Brain microvascular endothelial cell (primary cell): ENCODE data around the gene AGPAT2.

Source experiments
- DNase-seq: peaks from one replicate; pipeline ENCODE4 v3.0.0-alpha.2; 2020
- H3K27ac ChIP-seq: fragments of 250-450 bp; sonication (Bioruptor Pico); 2 replicates; pipeline ENCODE4 v1.5.1; 2020; ENCODE audit warnings: mild to moderate bottlenecking, moderate library complexity
- H3K27me3 ChIP-seq: fragments of 250-450 bp; sonication (Bioruptor Pico); replicated peaks from 2 replicates; pipeline ENCODE4 v1.5.1; 2020; ENCODE audit warnings: mild to moderate bottlenecking
- H3K36me3 ChIP-seq: fragments of 250-450 bp; sonication (Bioruptor Pico); replicated peaks from 2 replicates; pipeline ENCODE4 v1.5.1; 2020; ENCODE audit warnings: mild to moderate bottlenecking
- H3K4me3 ChIP-seq: 2 replicates; pipeline ENCODE4 v1.5.1; 2011; ENCODE audit warnings: low read depth, mild to moderate bottlenecking, control low read depth, low read length, moderate library complexity
- in situ Hi-C: cut with HindIII; loops from 2 replicates; pipeline ENCODE4 v1.10.0; 2017; ENCODE audit warnings: low sequenced_read_pairs, low pct_ligation_motif_present
- TF ChIP-seq, protein P1 (sequence below): IDR thresholded peaks from 2 replicates; pipeline ENCODE4 v1.5.1; 2011; ENCODE audit warnings: low read depth, mild to moderate bottlenecking, moderate library complexity, low read length, control low read depth, inconsistent platforms; ENCODE audit errors: missing control alignments

The AGPAT2 gene

DNA sequence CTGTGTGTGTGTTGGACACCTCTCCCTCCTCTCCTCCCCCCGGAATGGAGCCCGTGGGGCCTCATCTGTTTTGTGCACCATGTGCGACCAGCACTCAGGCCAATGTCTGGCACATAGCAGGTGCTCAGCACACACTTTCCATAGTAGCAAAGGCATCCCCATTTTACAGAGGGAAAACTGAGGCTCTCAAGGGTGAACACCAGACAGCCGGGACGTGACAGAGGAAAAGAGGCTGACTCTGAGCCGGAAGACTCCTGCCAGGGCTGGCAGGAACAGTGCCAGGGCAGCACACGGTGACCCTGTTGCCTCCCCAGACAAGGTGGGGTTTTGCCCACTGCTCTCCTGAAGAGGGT is 1.8 kb upstream of the AGPAT2 start:
- H3K36me3 ChIP-seq: no peaks in the 10 kb centered on the region
- no peak overlapping the region for H3K27ac ChIP-seq
- TF ChIP-seq, protein P1, sequence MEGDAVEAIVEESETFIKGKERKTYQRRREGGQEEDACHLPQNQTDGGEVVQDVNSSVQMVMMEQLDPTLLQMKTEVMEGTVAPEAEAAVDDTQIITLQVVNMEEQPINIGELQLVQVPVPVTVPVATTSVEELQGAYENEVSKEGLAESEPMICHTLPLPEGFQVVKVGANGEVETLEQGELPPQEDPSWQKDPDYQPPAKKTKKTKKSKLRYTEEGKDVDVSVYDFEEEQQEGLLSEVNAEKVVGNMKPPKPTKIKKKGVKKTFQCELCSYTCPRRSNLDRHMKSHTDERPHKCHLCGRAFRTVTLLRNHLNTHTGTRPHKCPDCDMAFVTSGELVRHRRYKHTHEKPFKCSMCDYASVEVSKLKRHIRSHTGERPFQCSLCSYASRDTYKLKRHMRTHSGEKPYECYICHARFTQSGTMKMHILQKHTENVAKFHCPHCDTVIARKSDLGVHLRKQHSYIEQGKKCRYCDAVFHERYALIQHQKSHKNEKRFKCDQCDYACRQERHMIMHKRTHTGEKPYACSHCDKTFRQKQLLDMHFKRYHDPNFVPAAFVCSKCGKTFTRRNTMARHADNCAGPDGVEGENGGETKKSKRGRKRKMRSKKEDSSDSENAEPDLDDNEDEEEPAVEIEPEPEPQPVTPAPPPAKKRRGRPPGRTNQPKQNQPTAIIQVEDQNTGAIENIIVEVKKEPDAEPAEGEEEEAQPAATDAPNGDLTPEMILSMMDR: no peak
- DNase-seq: no peak
- no peak overlapping the region for H3K4me3 ChIP-seq
- in situ Hi-C loops: no loop called here
- H3K27me3 ChIP-seq: no peaks in the 10 kb centered on the region

DNA sequence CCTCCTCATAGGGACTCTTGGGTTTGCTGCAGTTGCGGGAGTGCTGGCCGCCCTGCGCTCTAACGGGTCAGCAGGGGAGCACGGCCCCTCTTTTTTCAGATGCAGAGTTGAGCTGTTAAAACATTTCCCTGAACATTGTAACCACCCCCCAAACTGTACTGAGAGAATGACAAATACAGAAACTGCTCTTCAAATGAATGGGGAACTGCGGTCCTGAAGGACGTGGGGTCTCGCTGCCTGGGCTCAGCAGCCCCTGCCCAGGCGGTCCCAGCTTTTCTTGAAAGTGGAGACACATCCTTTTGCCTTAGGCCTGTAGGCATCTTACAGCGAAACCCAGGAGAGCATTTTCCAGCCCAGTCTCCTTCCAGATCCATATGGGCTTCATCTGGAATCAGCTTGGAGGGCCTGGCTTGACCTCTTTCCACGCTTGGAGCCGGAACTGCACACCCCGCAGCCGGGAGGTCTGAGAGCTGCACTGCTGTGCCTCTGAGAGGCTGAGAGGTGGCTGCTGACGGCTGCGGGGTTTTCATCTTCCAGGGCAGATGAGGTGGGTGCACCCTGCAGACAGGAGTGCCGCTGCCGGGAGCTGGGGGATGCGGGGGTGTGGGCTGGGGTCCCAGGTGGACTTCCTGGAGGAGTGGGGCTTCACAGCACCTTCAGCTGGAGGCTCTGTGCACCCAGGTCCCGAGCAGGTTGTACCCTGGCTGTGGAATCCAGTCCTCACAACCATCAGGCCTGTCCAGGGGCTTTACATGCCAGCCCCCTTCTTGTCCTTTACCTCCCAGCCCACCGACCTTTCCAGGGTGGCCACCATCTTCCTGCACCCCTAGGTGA is 1.2 kb upstream of the AGPAT2 start:
- DNase-seq: no peak
- no peaks in the 10 kb centered on the region for H3K36me3 ChIP-seq
- in situ Hi-C loops: no loop called here
- TF ChIP-seq, protein P1: no peak
- H3K4me3 ChIP-seq: no peak overlapping the region
- H3K27ac ChIP-seq: no peak overlapping the region
- no peaks in the 10 kb centered on the region for H3K27me3 ChIP-seq

DNA sequence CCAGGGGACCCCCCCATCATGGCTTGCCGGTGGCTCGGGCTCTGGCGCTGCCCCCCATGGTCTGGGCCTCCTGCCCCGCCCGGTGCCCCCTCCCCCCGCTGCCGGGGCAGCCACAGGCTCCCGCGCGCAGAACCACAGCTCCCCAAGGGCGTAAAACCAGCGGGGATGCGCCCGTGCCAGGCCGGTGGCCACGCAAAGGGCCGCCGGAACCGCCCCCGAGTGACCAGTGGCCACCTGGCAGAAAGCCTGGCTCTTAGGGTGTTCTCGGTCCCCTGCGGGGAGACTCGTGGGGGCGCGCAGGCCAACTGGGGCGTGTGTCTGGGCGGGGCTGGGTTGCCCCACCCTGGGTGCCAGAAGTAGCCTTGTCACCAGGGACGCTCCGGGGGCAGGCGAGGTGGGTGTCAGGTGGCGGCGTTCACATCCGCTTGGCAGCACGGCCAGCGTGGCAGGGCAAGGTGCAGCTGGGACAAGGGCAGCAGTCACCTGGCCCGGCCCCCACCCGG is 515 bp upstream of the AGPAT2 start:
- H3K27ac ChIP-seq: no peak overlapping the region
- no peak for DNase-seq
- in situ Hi-C loops: no loop called here
- no peaks in the 10 kb centered on the region for H3K27me3 ChIP-seq
- no peaks in the 10 kb centered on the region for H3K36me3 ChIP-seq
- peak overlapping the region; percentile 17 for H3K4me3 ChIP-seq
- TF ChIP-seq, protein P1: no peak

DNA sequence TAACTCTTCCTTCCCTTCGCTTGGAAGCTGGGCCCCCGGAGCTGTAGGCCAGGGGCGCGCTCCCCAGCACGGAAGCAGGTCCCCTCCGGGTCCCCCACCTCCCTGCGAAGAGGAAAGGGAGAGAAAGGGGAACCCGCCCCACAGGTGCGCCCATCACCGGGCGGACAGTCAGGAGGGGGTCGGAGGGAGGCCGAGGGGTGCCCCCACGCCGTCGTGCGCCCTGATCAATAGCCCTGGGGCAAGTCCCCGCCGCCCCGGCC is 793 bp downstream of the AGPAT2 start:
- Histone ChIP-seq H3K27ac (no peak overlapping the region), H3K4me3 (peak overlapping the region; percentile 66), H3K27me3 (no peaks in the 10 kb centered on the region), H3K36me3 (no peaks in the 10 kb centered on the region)
- in situ Hi-C loops: no loop called here
- TF ChIP-seq, protein P1: no peak
- DNase-seq: no peak

DNA sequence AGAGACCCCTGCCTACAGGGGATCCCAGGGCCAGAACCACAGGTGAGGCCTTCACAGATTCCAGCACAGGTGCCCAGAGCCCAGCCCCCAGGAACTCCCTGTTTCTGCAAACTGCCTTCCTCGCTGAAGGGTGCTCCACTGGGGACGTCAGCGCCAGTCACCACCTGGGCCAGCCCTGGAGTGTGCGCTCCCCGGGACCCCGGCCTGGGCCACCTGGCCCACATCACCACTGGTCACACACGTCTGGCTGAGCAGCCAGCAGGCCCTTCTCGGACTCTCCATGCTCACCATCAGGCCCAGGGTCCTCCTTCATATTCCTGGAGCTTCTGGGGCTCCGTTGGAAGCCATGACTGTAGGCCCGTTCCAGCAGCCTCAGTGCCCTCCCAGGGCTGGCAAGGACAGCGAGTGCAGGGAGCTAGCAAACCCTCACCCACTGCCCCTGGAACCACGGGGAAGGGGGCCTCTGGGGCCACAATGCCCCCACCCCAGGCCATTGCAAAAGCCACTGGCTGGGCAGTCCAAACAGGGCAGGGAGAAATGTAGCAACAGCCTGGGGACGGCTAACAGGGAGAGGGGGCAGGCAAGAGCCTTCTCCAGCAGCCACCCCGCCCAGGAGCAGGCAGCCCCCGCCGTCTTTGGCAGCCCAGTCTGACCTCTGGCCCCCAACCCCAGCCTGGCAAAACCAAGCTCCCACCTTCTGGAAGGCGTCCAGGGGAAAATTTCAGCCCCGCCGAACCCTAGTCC is 1.3 kb downstream of the AGPAT2 start:
- H3K27me3 ChIP-seq: no peaks in the 10 kb centered on the region
- in situ Hi-C loops: no loop called here
- H3K27ac ChIP-seq: no peak overlapping the region
- no peak for DNase-seq
- TF ChIP-seq, protein P1: no peak
- no peaks in the 10 kb centered on the region for H3K36me3 ChIP-seq
- peak overlapping the region; percentile 66 for H3K4me3 ChIP-seq
